Astrocyte (in vitro differentiated cells and primary cell): ENCODE results near the gene CCR2. TPM values are rescaled to one million over a fixed set of nuclear protein-coding genes. Genes with fewer than 3 reads are reported as not detected.

Experiments used
- DNase-seq: peaks from one replicate; pipeline ENCODE4 v3.0.0-alpha.2; 2010; ENCODE audit warnings: low read depth
- FAIRE-seq: peaks from 2 replicates; lab custom pipeline; 2011; peaks lifted over from hg19 to GRCh38; lab: Jason Lieb, UNC
- H2AFZ ChIP-seq: 2 replicates; pipeline ENCODE4 v1.6.0; 2012; ENCODE audit warnings: low read depth, low read length, inconsistent platforms
- H3K27ac ChIP-seq: 2 replicates; pipeline ENCODE4 v1.5.1; 2011; ENCODE audit warnings: low read depth, low read length, inconsistent platforms
- H3K27me3 ChIP-seq: 2 replicates; pipeline ENCODE4 v1.6.0; 2011; ENCODE audit warnings: low read length, inconsistent platforms; ENCODE audit not compliant: insufficient read depth
- H3K36me3 ChIP-seq: 2 replicates; pipeline ENCODE4 v1.5.1; 2011; ENCODE audit warnings: low read length, inconsistent platforms; ENCODE audit not compliant: insufficient read depth
- H3K4me1 ChIP-seq: 2 replicates; pipeline ENCODE4 v1.5.1; 2011; ENCODE audit warnings: low read length, inconsistent platforms; ENCODE audit not compliant: insufficient read depth
- H3K4me2 ChIP-seq: 2 replicates; pipeline ENCODE4 v1.6.0; 2012; ENCODE audit warnings: low read length, inconsistent platforms
- H3K4me3 ChIP-seq: 2 replicates; pipeline ENCODE4 v1.5.1; 2011; ENCODE audit warnings: low read depth, mild to moderate bottlenecking, low read length, inconsistent platforms; ENCODE audit not compliant: insufficient read depth
- H3K79me2 ChIP-seq: 2 replicates; pipeline ENCODE4 v1.6.0; 2012; ENCODE audit warnings: mild to moderate bottlenecking, low read length, inconsistent platforms; ENCODE audit not compliant: insufficient read depth
- H3K9ac ChIP-seq: 2 replicates; pipeline ENCODE4 v1.6.0; 2012; ENCODE audit warnings: mild to moderate bottlenecking, low read length, inconsistent platforms
- H3K9me3 ChIP-seq: 2 replicates; pipeline ENCODE4 v1.5.1; 2012; ENCODE audit warnings: low read depth, mild to moderate bottlenecking, low read length, inconsistent platforms; ENCODE audit not compliant: insufficient read depth
- H4K20me1 ChIP-seq: 2 replicates; pipeline ENCODE4 v1.6.0; 2012; ENCODE audit warnings: low read length, inconsistent platforms; ENCODE audit not compliant: insufficient read depth
- H3K27ac Mint-ChIP-seq: one replicate; pipeline ENCODE4 v1.8.0; 2021; ENCODE audit warnings: mild to moderate bottlenecking, mixed read lengths; ENCODE audit not compliant: unreplicated experiment
- H3K27me3 Mint-ChIP-seq: one replicate; pipeline ENCODE4 v1.8.0; 2021; ENCODE audit warnings: low read depth, mixed read lengths; ENCODE audit not compliant: unreplicated experiment
- H3K36me3 Mint-ChIP-seq: one replicate; pipeline ENCODE4 v1.8.0; 2021; ENCODE audit warnings: low read depth, mixed read lengths; ENCODE audit not compliant: unreplicated experiment
- H3K4me1 Mint-ChIP-seq: one replicate; pipeline ENCODE4 v1.8.0; 2021; ENCODE audit warnings: low read depth, mixed read lengths; ENCODE audit not compliant: unreplicated experiment
- H3K4me3 Mint-ChIP-seq: one replicate; pipeline ENCODE4 v1.8.0; 2021; ENCODE audit warnings: mild to moderate bottlenecking, moderate library complexity, mixed read lengths; ENCODE audit not compliant: unreplicated experiment
- H3K9me3 Mint-ChIP-seq: one replicate; pipeline ENCODE4 v1.8.0; 2021; ENCODE audit warnings: mild to moderate bottlenecking, mixed read lengths; ENCODE audit not compliant: unreplicated experiment
- CTCF ChIP-seq: IDR thresholded peaks from 2 replicates; pipeline ENCODE4 v1.5.1; 2011; ENCODE audit warnings: low read depth, mild to moderate bottlenecking, inconsistent platforms, low read length, moderate library complexity; ENCODE audit not compliant: insufficient read depth
- EZH2 ChIP-seq: IDR thresholded peaks from 2 replicates; pipeline ENCODE4 v1.6.1; 2012; ENCODE audit warnings: mild to moderate bottlenecking, low read length, inconsistent platforms; ENCODE audit not compliant: insufficient read depth
- total RNA-seq: library from RNA; stranded (reverse); gene quantifications from 2 replicates; pipeline ENCODE4 v1.2.1, GENCODE V29; 2021

CCR2 gene
- total RNA-seq, 1 donor from 2014 or later, result not detected

DNA sequence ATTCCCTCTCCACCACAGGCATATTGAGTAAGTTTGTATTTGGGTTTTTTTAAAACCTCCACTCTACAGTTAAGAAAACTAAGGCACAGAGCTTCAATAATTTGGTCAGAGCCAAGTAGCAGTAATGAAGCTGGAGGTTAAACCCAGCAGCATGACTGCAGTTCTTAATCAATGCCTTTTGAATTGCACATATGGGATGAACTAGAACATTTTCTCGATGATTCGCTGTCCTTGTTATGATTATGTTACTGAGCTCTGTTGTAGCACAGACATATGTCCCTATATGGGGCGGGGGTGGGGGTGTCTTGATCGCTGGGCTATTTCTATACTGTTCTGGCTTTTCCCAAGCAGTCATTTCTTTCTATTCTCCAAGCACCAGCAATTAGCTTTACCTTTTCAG is 15.2 kb downstream of the CCR2 start:
- H3K27me3 Mint-ChIP-seq, result peaks cover 40% of the 10 kb centered on the region
- DNase-seq, result no peak
- Histone ChIP-seq H3K36me3 (no peaks in the 10 kb centered on the region), H3K79me2 (no peaks in the 10 kb centered on the region), H3K9me3 (no peaks in the 10 kb centered on the region), H3K4me2 (no peak overlapping the region), H3K4me1 (no peaks in the 10 kb centered on the region), H3K27ac (no peak overlapping the region), H4K20me1 (no peaks in the 10 kb centered on the region), H2AFZ (no peak overlapping the region), H3K27me3 (peaks cover 41% of the 10 kb centered on the region), H3K9ac (no peak overlapping the region), H3K4me3 (no peak overlapping the region)
- no peaks in the 10 kb centered on the region for H3K36me3 Mint-ChIP-seq
- no peaks in the 10 kb centered on the region for H3K9me3 Mint-ChIP-seq
- no peak for TF ChIP-seq CTCF
- TF ChIP-seq EZH2, result no peak
- no peak overlapping the region for H3K4me3 Mint-ChIP-seq
- FAIRE-seq, result no peak
- no peak overlapping the region for H3K27ac Mint-ChIP-seq
- peaks cover 5% of the 10 kb centered on the region for H3K4me1 Mint-ChIP-seq

DNA sequence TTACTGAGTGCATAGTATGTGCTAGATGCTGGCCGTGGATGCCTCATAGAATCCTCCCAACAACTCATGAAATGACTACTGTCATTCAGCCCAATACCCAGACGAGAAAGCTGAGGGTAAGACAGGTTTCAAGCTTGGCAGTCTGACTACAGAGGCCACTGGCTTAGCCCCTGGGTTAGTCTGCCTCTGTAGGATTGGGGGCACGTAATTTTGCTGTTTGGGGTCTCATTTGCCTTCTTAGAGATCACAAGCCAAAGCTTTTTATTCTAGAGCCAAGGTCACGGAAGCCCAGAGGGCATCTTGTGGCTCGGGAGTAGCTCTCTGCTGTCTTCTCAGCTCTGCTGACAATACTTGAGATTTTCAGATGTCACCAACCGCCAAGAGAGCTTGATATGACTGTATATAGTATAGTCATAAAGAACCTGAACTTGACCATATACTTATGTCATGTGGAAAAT is 15.8 kb downstream of the CCR2 start:
- no peak overlapping the region for H3K4me2 ChIP-seq
- TF ChIP-seq EZH2, result no peak
- no peak for TF ChIP-seq CTCF
- no peaks in the 10 kb centered on the region for H3K9me3 ChIP-seq
- no peak overlapping the region for H3K9ac ChIP-seq
- peaks cover 6% of the 10 kb centered on the region for H3K4me1 Mint-ChIP-seq
- DNase-seq, result no peak
- no peaks in the 10 kb centered on the region for H4K20me1 ChIP-seq
- peaks cover 44% of the 10 kb centered on the region for H3K27me3 Mint-ChIP-seq
- no peaks in the 10 kb centered on the region for H3K36me3 ChIP-seq
- H3K36me3 Mint-ChIP-seq, result no peaks in the 10 kb centered on the region
- no peak overlapping the region for H3K4me3 ChIP-seq
- H3K27ac Mint-ChIP-seq, result no peak overlapping the region
- H3K9me3 Mint-ChIP-seq, result no peaks in the 10 kb centered on the region
- no peaks in the 10 kb centered on the region for H3K79me2 ChIP-seq
- H3K4me3 Mint-ChIP-seq, result no peak overlapping the region
- H3K27ac ChIP-seq, result no peak overlapping the region
- H3K27me3 ChIP-seq, result peaks cover 46% of the 10 kb centered on the region
- no peak overlapping the region for H2AFZ ChIP-seq
- H3K4me1 ChIP-seq, result no peaks in the 10 kb centered on the region
- no peak for FAIRE-seq

DNA sequence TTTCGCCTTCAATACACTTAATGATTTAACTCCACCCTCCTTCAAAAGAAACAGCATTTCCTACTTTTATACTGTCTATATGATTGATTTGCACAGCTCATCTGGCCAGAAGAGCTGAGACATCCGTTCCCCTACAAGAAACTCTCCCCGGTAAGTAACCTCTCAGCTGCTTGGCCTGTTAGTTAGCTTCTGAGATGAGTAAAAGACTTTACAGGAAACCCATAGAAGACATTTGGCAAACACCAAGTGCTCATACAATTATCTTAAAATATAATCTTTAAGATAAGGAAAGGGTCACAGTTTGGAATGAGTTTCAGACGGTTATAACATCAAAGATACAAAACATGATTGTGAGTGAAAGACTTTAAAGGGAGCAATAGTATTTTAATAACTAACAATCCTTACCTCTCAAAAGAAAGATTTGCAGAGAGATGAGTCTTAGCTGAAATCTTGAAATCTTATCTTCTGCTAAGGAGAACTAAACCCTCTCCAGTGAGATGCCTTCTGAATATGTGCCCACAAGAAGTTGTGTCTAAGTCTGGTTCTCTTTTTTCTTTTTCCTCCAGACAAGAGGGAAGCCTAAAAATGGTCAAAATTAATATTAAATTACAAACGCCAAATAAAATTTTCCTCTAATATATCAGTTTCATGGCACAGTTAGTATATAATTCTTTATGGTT is 17.1 kb downstream of the CCR2 start, which contains the start of gene CCR5:
TSS of gene CCR5 (plus strand) at position 108 of the 680 bp plus-strand sequence. CDS start 1,957 bp downstream, outside the sequence.
- Histone ChIP-seq H3K4me1 (no peaks in the 10 kb centered on the region), H3K9ac (no peak within 1 kb of the TSS), H4K20me1 (no peaks in the 10 kb centered on the region), H3K79me2 (no peaks in the 10 kb centered on the region), H2AFZ (no peak within 1 kb of the TSS), H3K9me3 (no peaks in the 10 kb centered on the region), H3K4me3 (no peak within 1 kb of the TSS), H3K27me3 (peaks cover 58% of the 10 kb centered on the region), H3K4me2 (no peak within 1 kb of the TSS), H3K27ac (no peak within 1 kb of the TSS), H3K36me3 (no peaks in the 10 kb centered on the region)
- Mint-ChIP-seq H3K27ac (no peak within 1 kb of the TSS), H3K4me1 (peaks cover 7% of the 10 kb centered on the region), H3K4me3 (no peak within 1 kb of the TSS), H3K9me3 (no peaks in the 10 kb centered on the region), H3K36me3 (no peaks in the 10 kb centered on the region), H3K27me3 (peaks cover 41% of the 10 kb centered on the region)
- no peak for FAIRE-seq
- no peak for DNase-seq
- no peak for TF ChIP-seq CTCF
- TF ChIP-seq EZH2, result no peak
